ENCODE results near the gene POLD1.

GRCh38 chr19:50402544-50403301 is 18.6 kb downstream of the POLD1 start:
- TF ChIP-seq POLR2AphosphoS5 (IDR thresholded peaks at IDR 0.05; ENCODE audit: low read depth), result peak; percentile 22; the same call in 1 of the 2 replicates
- no peak for TF ChIP-seq CTCF (IDR thresholded peaks at IDR 0.05; ENCODE audit: insufficient read depth, low read length)

All from HL-60 (cell line).